HG03025 (cell line): Measurements from ENCODE around the gene ERP44.
"Not testable (repeated sequence)": the region's sequence is repeated elsewhere in the genome, so short reads cannot be mapped to it uniquely, and the experiment has no call there.

Source experiments
- ATAC-seq: cut with Tn5 transposase; IDR thresholded peaks from one replicate; pipeline ENCODE4 v1.9.1; 2021; ENCODE audit warnings: mild to moderate bottlenecking, moderate library complexity; ENCODE audit not compliant: unreplicated experiment, low FRiP score

ERP44 gene

DNA sequence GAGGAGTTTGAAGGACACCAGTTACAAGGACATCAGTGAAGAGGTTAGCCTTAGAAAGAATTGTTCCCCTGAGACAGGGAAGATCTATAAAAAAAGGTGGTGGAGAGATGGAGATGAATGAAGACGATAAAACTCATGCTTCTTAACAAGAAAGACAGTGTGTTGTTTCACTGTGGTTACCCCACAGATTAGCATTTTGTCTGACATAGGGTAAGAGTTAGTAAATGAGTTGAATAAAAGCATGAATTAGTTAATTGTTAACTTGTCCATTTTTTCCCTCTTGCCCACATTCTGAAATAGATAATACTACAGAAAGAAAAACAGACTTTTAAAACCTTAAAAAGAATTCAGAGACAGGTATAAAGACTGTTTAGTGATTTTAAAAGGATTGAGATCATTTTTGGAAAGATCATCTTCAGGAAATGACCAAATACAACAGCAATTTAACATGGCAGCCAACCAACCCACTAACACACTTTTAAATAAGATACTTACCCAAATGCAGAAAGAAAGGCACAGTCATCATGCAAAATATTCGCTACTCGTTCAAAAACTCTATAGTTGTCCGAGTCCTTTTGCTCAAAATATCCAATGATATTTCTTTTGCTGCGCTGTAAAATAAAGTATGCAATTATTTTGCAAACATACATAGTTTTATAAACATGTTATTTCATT is 78.5 kb downstream of the ERP44 start:
- no peak for ATAC-seq

DNA sequence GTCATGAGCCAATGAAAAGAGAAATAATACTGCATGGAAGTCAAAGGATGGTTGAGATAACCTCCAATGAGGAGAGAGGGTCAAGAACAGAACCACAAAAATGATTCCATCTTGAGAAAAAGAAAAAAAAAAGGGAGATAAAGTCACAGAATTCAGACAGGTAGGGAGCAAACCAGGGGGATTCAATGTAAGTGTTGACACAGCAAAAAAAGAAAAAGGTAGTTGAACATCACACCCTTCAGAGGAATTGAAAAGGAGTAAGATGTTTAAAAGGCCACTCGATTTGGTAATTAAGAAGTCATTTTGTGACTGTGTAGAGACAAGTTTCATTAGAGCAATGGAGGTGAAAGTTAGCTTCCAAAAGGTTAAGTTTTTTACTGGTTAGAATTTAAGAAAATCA is 79.3 kb downstream of the ERP44 start:
- ATAC-seq = no peak

GRCh38 chr9:100014846-100015245 is 84.0 kb downstream of the ERP44 start:
- no peak for ATAC-seq

DNA sequence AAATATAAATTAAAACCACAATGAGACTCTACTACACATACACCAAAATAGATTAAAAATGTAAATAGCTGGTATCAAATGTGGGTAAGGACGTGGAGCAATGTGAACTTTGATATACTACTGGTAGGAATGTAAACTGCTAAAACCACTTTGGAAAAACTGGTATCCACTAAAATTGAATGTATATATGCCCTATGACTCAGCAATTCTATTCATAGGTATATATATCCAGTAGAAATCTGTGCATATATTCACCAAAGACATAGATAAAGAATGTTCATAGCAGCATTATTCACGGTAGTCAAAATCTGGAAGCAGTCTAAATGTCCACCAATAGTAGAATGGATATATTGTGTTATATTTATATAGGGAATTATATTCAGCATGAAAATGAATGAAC is 85.2 kb downstream of the ERP44 start:
- ATAC-seq = no peak

DNA sequence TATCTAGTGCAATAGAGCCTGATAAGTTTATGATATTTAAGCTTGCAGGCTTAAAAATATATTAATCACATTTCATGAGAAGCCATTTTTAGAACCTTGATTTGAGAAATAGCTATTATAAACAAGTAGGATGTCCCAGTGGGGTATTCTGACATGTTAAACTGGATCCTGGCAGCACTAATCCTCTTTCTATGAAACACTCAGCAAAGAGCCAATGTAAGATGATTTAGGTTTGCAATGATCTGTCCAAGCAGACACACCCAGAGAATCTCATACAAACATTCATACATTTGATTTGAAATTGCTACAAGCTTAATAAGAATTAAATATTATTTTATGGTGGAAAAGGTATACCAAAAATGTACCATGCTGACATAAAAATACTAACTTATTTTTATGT is 86.5 kb downstream of the ERP44 start:
- no peak for ATAC-seq

DNA sequence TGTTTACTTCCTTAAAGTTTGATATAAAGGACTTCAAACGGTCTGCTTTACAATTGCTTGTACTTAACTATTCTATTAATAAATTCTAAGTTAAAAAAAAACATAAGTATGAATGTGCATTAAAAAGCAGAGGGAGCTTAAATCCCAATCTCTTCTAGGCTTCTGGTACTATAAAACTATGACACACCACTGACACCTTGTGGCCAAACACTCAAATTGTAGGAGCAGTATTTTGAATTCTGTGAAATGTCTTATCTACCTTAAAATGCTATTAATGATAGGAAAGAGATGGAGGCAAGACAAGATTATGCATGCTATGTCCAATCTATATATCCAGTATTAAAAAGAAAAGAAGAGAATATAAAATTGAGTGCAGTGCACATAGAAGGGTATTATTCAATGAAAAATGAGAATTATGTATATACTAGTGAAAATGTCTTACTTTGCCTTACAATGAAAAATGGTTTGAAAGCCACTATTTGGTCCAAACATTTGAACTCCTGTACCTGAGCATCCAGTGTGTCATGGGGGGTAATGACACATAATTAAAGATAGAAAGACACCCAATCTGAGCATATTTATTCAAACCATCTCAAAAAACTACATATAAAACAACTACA is 87.6 kb downstream of the ERP44 start:
- no peak for ATAC-seq

GRCh38 chr9:99999797-100000196 is 99.0 kb downstream of the ERP44 start:
- ATAC-seq = no peak

DNA sequence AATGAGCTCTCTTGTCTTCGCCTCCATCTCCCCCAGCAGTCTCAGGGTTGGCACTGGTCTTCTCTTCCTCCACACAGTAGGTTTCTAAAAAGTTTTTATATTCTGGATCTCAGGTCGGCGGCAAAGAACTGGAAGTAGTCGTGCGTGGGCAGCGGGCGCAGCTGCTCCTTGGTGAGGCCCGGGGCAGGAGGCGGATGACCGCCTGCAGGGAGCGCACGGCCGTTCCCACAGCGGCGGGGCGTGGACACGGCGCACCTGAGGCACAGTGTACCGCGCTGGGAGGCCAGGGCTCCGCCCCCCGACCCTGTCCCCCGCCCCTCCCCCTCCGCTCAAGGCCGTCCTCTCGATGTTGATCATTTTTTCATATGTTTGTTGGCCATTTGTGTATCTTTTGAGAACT is 99.9 kb downstream of the ERP44 start:
- ATAC-seq = no peak

DNA sequence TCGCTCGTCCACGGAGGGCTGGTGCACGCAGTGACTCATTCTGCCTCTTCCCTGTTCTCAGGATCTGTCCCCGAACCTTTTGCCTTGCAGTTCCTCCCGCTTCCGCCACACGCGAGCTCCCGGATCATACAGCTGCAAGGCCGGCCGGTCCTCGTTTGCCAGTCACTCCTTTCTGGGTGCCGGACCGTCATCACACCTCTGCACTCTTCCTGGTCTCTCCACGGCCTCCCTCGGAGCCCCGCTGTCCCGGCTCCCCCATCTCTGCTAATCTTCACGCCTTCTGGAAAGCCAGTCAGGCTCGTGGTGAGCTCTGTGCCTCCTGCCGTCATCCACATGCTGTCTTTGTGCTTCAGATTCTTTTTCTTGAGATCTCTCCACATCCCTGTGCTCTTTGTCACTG is 100.5 kb downstream of the ERP44 start:
- ATAC-seq = no peak

DNA sequence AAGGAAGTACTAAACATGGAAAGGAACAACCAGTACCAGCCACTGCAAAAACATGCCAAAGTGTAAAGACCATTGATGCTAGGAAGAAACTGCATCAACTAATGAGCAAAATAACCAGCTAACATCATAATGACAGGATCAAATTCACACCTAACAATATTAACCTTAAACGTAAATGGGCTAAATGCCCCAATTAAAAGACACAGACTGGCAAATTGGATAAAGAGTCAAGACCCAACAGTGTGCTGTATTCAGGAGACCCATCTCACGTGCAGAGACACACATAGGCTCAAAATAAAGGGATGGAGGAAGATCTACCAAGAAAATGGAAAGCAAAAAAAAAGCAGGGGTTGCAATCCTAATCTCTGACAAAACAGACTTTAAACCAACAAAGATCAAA is 108.3 kb downstream of the ERP44 start:
- ATAC-seq = not testable (repeated sequence)

DNA sequence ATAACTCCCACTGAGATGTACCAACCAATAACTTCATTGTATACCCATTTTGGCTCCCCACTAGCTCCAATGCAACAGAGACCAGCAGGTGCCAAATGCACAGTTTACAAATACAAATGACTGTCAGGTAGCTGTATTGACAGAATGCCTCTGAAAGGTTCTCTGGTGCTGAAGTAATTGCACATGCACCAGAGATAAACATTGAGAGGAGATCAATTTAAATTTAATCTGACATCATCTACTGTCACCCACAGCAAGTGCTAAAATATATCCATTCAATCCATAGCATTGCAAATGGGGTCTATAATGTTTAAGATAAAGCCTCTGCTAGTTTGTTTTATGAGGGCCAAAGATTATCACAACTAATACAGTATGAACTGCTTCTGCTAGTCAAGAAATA is 112.2 kb downstream of the ERP44 start:
- no peak for ATAC-seq

DNA sequence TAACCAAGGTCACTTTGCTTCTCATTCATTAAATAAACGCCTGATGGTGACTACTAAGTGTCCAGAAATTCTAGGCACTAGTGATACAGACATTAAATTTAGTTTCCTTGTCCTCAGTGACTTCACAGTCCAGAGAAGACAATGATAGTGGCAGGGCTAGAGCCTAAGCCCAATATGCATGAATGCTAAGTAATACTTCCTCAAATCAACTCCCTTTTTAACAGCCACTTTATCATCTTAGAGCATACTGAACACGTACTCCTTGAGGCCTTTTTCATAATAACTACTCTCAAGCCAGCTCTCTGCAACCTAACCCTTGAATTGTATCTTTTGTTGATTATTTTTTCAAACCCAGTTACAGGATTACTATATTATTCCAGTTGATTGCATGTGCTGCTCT is 118.2 kb downstream of the ERP44 start:
- ATAC-seq = no peak

DNA sequence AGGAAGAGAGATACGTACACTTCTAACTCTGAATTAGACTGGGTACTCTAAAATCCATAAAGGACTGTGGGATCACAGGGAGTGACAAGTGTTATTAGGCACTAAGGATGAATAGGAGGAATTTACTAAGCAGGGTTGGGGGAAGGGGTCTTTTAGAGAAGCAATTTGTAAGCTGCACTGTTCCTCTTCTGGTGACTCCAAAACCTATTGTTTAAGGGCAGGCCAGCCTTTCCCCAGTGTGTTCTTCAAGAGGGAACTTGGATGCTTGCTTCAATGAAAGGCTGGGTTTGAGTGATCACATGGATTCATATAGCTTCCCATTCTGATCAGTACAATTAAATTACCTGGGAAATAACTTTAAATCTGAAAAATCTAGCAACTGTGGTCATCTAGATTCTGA is 120.6 kb downstream of the ERP44 start:
- no peak for ATAC-seq

- ATAC-seq = no peak
These were observed 121.6 kb downstream of the ERP44 start for GRCh38 chr9:99977033-99977792.

GRCh38 chr9:99973455-99973854 is 125.3 kb downstream of the ERP44 start:
- ATAC-seq = no peak

DNA sequence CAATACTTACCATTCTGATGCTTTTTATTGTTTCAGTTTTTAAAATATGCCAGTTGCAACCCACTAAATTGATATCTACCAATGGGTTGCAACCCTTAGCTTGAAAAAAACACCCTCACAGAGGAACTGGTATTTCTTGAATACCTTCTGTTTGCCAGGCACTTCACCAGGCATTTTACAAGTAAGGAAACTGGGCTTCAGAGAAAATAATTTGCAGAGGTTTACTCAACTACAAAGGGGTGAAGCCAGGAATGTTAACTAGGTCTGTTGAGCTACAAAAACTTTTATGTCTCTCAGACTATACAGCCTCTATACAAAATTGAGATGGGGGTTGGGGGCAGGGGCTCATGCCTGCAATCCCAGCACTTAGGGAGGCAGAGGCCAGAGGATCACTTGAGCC is 127.4 kb downstream of the ERP44 start:
- no peak for ATAC-seq

DNA sequence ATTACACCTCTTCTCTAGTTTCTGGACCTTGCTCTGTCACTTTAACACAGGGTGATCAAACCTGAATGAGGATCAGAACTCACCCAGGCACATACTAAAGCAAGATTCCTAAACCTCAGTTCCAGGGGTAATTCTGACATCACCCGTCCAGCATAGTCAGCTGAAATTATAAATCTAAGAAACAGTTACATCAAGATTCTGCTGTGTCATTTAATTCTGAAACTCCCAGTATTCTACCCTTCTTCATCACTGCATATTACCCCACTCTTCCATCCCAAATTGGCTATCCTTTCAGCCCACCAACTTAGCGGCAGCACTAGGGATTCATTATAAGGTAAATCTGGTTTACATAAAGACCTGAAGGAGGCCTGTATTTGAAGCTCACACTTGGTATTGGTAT is 128.3 kb downstream of the ERP44 start:
- no peak for ATAC-seq

DNA sequence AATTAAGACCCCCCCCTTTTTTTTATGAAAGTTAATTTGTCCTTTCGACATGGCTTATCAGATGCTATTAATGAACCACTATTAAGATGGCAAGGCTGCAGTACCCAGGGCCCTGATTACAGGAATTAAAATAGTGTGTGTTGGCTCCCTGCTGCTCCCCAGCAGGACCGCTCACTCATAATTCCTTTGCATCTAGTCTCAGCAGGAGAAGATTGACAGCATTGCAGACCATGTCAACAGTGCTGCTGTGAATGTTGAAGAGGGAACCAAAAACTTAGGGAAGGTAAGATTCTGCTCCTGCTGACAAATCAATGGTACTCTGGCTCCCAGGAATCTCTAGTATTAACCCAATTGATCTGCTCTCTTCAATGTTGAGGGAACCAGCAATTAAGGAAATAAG is 131.3 kb downstream of the ERP44 start:
- ATAC-seq = no peak

GRCh38 chr9:99966716-99967115 is 132.1 kb downstream of the ERP44 start:
- no peak for ATAC-seq

- no peak for ATAC-seq
These were observed 132.8 kb downstream of the ERP44 start for GRCh38 chr9:99966001-99966400.

DNA sequence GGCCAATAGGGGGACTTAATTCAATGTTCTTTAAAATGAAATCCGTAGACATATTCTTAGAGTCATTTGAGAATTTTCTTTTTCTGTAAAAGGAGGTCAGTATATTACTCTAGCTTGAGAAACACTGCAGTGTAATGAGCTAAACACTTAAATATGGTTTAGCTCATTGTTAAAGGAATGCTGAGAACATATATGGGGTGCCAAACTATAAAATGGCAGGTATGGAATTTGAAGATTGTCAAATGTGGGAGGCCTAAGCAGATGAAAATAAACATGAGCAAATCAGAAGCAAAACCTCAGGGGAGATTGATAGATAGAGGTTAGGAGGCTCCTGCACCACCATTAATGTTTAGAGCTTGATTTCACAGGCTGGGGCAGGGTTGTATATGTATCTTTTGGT is 134.5 kb downstream of the ERP44 start:
- no peak for ATAC-seq
